H54 (cell line): ENCODE data around the gene LRRC8D.
"Not testable (repeated sequence)": the region's sequence is repeated elsewhere in the genome, so short reads cannot be mapped to it uniquely, and the experiment has no call there.

Experiments
- DNase-seq: peaks from one replicate; pipeline ENCODE4 v3.0.0; 2011; ENCODE audit warnings: low spot score, mixed read lengths; ENCODE audit not compliant: insufficient read length
- FAIRE-seq: peaks from 3 replicates; lab custom pipeline; 2011; peaks lifted over from hg19 to GRCh38; lab: Jason Lieb, UNC
- POLR2A ChIP-seq: IDR thresholded peaks from 2 replicates; pipeline ENCODE4 v1.6.1; 2011; ENCODE audit warnings: low read depth, mild to moderate bottlenecking, low read length

The LRRC8D gene

DNA sequence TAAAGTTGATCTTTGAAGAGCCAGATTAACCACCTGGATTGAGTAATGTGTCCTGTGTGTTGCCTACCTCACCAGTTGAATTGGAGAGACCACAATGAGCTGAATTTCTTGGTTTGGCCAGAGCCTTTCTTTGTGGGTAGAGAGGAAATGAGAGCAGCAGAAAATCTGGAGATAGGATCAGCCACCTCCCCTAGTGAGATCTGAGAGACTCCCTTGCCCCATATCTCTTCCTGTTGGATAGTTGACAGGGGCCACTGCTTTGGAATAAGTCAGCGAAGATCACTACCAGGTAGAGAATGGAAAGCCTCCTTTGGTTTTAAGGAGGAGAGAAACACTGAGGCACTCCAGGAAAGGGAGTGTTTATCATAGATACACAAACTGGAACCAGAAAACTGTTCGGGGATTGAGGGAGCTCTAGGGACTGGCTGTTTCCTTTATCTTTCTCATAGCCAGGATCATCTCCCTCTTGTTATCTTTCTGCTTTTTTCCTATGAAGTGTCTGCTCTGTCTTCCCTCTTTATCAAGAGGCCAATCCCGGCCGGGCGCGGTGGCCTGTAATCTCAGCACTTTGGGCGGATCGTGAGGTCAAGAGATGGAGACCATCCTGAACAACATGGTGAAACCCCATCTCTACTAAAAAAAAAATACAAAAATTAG lies 152.8 kb downstream of the LRRC8D start:
- TF ChIP-seq POLR2A, result no peak
- no peak for DNase-seq
- FAIRE-seq, result no peak

- DNase-seq, result no peak
- no peak for TF ChIP-seq POLR2A
- FAIRE-seq, result no peak
These were observed 153.4 kb downstream of the LRRC8D start for GRCh38 chr1:89974256-89974655.

GRCh38 chr1:89974696-89975470 lies 154.1 kb downstream of the LRRC8D start:
- DNase-seq, result no peak
- peak; percentile 90 for FAIRE-seq

DNA sequence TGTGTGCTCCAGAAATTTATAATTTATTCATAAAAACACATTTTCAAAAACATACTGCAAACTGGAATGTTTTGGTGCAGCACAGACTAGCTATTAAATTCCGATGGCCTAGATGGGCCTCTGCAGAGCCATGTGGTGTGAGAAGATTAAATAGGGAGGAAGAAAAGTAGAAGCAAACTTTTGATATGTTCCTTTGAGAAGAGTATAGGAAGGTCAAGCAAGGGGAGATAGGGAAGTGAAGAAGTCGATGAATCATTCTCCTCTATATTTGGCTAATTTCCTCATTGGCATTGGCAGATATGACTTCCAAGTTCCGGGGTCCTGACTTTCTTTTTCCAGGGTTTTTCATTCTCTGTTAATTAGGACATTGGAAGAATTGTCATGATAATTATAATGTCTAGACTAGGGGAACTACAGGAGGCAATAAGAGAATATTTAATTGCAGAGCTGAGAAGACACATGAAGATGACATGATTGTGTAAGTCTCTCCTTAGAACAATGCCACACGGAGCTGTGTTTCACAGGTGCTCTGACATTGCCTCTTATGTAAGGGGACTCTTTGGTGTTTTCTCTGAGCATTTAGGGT lies 154.8 kb downstream of the LRRC8D start:
- no peak for TF ChIP-seq POLR2A
- FAIRE-seq (peak; percentile 20), DNase-seq (no peak)

More at GRCh38 chr1:89974696-89975470, 154.1 kb downstream of the LRRC8D start:
- TF ChIP-seq POLR2A, result no peak

- TF ChIP-seq POLR2A, result no peak
- FAIRE-seq (no peak), DNase-seq (peak; percentile 34)
These were observed 157.9 kb downstream of the LRRC8D start for GRCh38 chr1:89978755-89979154.

DNA sequence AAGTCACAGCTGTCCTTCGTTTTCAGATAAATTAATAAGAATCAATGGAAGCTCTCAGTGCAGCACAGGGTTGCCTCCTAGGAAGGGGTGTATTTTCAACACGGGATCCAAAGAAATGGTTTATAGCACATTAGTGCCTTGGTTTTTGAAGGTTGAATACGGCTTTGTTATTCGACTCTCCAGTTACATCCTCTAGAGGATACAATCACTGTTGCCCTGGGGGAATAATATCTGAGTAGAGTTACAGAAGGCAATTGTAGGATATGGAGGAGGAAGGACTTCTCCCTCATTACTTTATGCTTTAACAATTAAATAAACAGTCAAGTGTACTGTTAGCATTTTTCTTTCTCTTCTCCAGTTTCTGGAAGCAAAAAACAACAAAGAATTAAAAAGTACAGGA lies 159.8 kb downstream of the LRRC8D start:
- TF ChIP-seq POLR2A, result no peak
- DNase-seq, result no peak
- no peak for FAIRE-seq

GRCh38 chr1:89982846-89983245 lies 162.0 kb downstream of the LRRC8D start:
- FAIRE-seq, result not testable (repeated sequence)

DNA sequence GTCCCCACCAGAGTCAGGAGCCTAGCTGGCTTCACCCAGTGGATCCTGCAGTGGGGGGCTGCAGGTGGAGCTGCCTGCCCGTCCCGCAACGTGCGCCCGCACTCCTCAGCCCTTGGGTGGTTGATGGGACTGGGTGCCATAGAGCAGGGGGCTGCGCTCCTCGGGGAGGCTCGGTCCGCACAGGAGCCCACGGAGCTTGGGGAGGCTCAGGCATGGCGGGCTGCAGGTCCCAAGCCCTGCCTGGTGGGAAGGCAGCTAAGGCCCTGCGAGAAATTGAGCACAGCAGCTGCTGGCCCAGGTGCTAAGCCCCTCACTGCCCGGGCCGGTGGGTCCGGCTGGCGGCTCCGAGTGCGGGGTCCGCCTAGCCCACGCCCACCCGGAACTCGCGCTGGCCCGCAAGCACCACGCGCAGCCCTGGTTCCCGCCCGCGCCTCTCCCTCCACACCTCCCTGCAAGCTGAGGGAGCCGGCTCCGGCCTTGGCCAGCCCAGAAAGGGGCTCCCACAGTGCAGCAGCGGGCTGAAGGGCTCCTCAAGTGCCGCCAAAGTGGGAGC lies 163.8 kb downstream of the LRRC8D start:
- DNase-seq, result not testable (repeated sequence)

More at GRCh38 chr1:89982846-89983245, 162.0 kb downstream of the LRRC8D start:
- not testable (repeated sequence) for DNase-seq

DNA sequence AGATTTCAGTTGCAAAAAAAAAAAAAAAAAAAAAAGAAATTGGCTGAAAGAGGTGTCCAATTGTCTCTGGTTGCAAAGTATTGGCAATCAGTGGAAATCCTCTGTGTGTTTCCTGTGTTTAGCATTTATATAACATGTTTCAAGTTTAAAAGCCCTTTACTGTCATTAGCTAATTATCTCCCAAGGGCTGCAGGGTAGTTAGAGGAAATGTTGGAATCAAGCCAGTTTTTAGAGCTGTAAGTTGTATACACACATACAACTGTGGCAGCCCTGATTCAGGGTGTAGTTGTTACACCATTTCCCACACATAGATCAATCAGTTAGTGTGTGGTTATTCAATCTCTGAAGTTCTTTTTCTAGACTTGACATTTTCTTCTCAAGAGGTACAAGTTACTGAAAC lies 165.2 kb downstream of the LRRC8D start:
- peak; percentile 61 for FAIRE-seq
- no peak for TF ChIP-seq POLR2A
- no peak for DNase-seq

More for the DNA sequence above, 163.8 kb downstream of the LRRC8D start:
- FAIRE-seq, result not testable (repeated sequence)
